Measurements from ENCODE around the gene GPR62. TPM values are rescaled to one million over a fixed set of nuclear protein-coding genes. Genes with fewer than 3 reads are reported as not detected.
A peak's percentile ranks its signal among the peaks of the same experiment; 100 is the strongest.

Gene GPR62
- under 1 TPM in 2 of 6 experiments, not detected in 4; 0.18 to 0.37 TPM for total RNA-seq
- long read RNA-seq = 0 reads

DNA sequence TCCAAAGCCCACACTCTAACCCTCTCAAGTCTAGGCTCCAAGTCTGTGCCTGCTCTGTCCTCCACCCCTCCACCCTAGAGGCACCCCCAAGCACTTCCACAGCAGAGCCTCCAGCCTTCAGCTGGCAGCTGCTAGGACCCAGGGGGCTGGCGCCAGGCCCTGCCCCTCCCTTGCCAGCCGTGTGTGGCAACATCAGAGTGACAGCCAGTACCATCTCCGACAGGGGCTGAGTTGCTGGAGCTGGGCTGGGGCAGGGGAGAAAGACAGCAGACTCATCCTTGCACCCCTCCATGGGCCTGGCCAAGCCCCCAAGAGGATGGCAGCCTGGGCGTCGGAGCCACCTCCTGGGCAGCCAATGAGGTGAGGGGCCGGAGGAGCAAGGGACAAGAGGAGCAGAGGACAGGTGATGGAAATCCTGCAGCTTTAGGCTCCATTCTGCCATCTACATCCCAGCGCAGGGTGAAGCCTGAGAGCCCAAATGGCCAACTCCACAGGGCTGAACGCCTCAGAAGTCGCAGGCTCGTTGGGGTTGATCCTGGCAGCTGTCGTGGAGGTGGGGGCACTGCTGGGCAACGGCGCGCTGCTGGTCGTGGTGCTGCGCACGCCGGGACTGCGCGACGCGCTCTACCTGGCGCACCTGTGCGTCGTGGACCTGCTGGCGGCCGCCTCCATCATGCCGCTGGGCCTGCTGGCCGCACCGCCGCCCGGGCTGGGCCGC is at the start of gene GPR62:
TSS of gene GPR62 (plus strand) at position 207 of the 718 bp plus-strand sequence. CDS start at position 479, 272 bp downstream.
- TF ChIP-seq CTCF (IDR thresholded peaks at IDR 0.05) (no peak), POLR2A (IDR thresholded peaks at IDR 0.05) (no peak)
- intact Hi-C loops (cut with DNase I) = no loop called here
- Histone ChIP-seq H3K27me3 (no peaks in the 10 kb centered on the region), H3K9me3 (no peaks in the 10 kb centered on the region), H3K27ac (peak within 1 kb of the TSS in 2 of 3 donors; percentile 6 to 31), H3K36me3 (no peaks in the 10 kb centered on the region), H3K4me1 (peaks cover 0 to 19% (median 2%) of the 10 kb centered on the region in 4 donors), H3K4me3 (peak within 1 kb of the TSS; percentile 22 to 52 (median 41))
- DNase-seq = no peak
- ATAC-seq = no peak
- WGBS (ENCODE audit: insufficient coverage, low coverage, low lambda C conversion rate, missing lambda C conversion rate) = 61% methylated on average over 5 of the region's 33 CpGs

- 28% methylated on average over 3 of the region's 4 CpGs for WGBS (ENCODE audit: insufficient coverage, low coverage, low lambda C conversion rate, missing lambda C conversion rate)
- TF ChIP-seq POLR2A (IDR thresholded peaks at IDR 0.05) = no peak
- no peak for TF ChIP-seq CTCF (IDR thresholded peaks at IDR 0.05)
- Histone ChIP-seq H3K4me1 (no peaks in the 10 kb centered on the region), H3K36me3 (no peaks in the 10 kb centered on the region), H3K4me3 (no peak overlapping the region), H3K9me3 (no peaks in the 10 kb centered on the region), H3K27me3 (no peaks in the 10 kb centered on the region), H3K27ac (no peak overlapping the region)
- DNase-seq (no peak), ATAC-seq (no peak)
- intact Hi-C loops (cut with DNase I) = no loop called here
Observed at GRCh38 chr3:51908026-51908425, 47.2 kb upstream of the GPR62 start.

DNA sequence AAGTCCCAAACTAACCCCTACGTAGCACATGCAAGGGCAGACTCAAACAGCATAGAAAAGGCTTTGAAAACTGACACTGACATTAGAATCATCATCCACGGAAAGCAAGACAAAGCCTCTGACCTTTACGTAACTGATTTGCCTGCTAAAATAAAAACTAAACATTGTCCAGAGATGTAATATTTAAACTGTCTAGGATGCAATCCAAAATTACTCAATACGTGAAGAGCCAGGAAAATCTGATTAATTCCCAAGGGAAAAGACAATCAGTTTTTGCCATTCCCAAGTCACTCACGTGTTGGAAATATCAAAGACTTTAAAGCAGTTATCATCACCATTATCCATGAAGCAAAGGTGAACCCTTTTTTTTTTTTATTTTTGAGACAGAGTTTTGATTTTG is 38.8 kb upstream of the GPR62 start:
- no peak for TF ChIP-seq POLR2A (IDR thresholded peaks at IDR 0.05)
- TF ChIP-seq CTCF (IDR thresholded peaks at IDR 0.05) = no peak
- Histone ChIP-seq H3K4me3 (no peak overlapping the region), H3K27ac (no peak overlapping the region), H3K9me3 (no peaks in the 10 kb centered on the region), H3K4me1 (no peaks in the 10 kb centered on the region), H3K27me3 (no peaks in the 10 kb centered on the region), H3K36me3 (no peaks in the 10 kb centered on the region)
- WGBS (ENCODE audit: insufficient coverage, low coverage, low lambda C conversion rate, missing lambda C conversion rate) = 22% methylated on average over 5 of the region's 5 CpGs
- DNase-seq (no peak), ATAC-seq (peak in 3 of 4 donors; percentile 41 to 67 (median 56))
- intact Hi-C loops (cut with DNase I) = no loop called here

- DNase-seq (no peak), ATAC-seq (no peak)
- no peaks in the 10 kb centered on the region for H3K27me3 ChIP-seq
- H3K27ac ChIP-seq = no peak overlapping the region
- H3K9me3 ChIP-seq = no peaks in the 10 kb centered on the region
- TF ChIP-seq POLR2A (IDR thresholded peaks at IDR 0.05) (no peak), CTCF (IDR thresholded peaks at IDR 0.05) (no peak)
- intact Hi-C loops (cut with DNase I) = no loop called here
- WGBS (ENCODE audit: insufficient coverage, low coverage, low lambda C conversion rate, missing lambda C conversion rate) = 74% methylated on average over 10 of the region's 11 CpGs
- H3K4me1 ChIP-seq = no peaks in the 10 kb centered on the region
- no peak overlapping the region for H3K4me3 ChIP-seq
- no peaks in the 10 kb centered on the region for H3K36me3 ChIP-seq
Observed at GRCh38 chr3:51921081-51921578, 34.1 kb upstream of the GPR62 start.
